Fibroblast of lung (primary cell): ENCODE data around the gene MVP.

Experiments
- CTCF ChIP-seq, 2 donors: IDR thresholded peaks in 1 of 2; conservative IDR thresholded peaks in 1 of 2; 1 replicate in 1 of 2; 2 replicates in 1 of 2; pipeline ENCODE4 v1.5.1; 2011 to 2012; ENCODE audit warnings: low read length in 2 of 2, control low read depth in 1 of 2, inconsistent platforms in 1 of 2, low read depth in 1 of 2, mild to moderate bottlenecking in 1 of 2
- EZH2 ChIP-seq: IDR thresholded peaks from 2 replicates; pipeline ENCODE4 v1.5.1; 2012; ENCODE audit warnings: low read length, control low read depth, mild to moderate bottlenecking; ENCODE audit errors: missing control alignments

GRCh38 chr16:29864205-29864604, 43.9 kb downstream of the MVP start:
- TF ChIP-seq CTCF (conservative IDR thresholded peaks at IDR 0.05 in 1 of 2, IDR thresholded peaks at IDR 0.05 in 1 of 2; ENCODE audit: low read depth in 1 of 2, low read length in 2 of 2) = no peak
- TF ChIP-seq EZH2 = no peak
